Testis (tissue), 2 donors: ENCODE results near the gene MAPK8IP1.

Experiments used
- POLR2A ChIP-seq: fragments of 450-650 bp; IDR thresholded peaks from one replicate; pipeline ENCODE4 v1.6.1; 2017; ENCODE audit warnings: antibody characterized with exemption, mild to moderate bottlenecking, moderate library complexity
- TF ChIP-seq, protein P1 (sequence below), 3 experiments: fragments of 450-650 bp in 2 of 3; fragments of 200-600 bp in 1 of 3; sonication (generic) in 1 of 3; IDR thresholded peaks; one replicate each; pipeline ENCODE4 v1.5.1; 2016 to 2019; ENCODE audit warnings: antibody characterized with exemption in 3 of 3, mild to moderate bottlenecking in 2 of 3, moderate library complexity in 1 of 3

GRCh38 chr11:45864041-45864440 lies 21.4 kb upstream of the MAPK8IP1 start:
- TF ChIP-seq POLR2A, result no peak
- TF ChIP-seq, protein P1, sequence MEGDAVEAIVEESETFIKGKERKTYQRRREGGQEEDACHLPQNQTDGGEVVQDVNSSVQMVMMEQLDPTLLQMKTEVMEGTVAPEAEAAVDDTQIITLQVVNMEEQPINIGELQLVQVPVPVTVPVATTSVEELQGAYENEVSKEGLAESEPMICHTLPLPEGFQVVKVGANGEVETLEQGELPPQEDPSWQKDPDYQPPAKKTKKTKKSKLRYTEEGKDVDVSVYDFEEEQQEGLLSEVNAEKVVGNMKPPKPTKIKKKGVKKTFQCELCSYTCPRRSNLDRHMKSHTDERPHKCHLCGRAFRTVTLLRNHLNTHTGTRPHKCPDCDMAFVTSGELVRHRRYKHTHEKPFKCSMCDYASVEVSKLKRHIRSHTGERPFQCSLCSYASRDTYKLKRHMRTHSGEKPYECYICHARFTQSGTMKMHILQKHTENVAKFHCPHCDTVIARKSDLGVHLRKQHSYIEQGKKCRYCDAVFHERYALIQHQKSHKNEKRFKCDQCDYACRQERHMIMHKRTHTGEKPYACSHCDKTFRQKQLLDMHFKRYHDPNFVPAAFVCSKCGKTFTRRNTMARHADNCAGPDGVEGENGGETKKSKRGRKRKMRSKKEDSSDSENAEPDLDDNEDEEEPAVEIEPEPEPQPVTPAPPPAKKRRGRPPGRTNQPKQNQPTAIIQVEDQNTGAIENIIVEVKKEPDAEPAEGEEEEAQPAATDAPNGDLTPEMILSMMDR (IDR thresholded peaks at IDR 0.05), result no peak
